Measurements from ENCODE around the gene SLC6A3. TPM values are rescaled to one million over a fixed set of nuclear protein-coding genes. Genes with fewer than 3 reads are reported as not detected.

The SLC6A3 gene
- total and polyA plus RNA-seq, 9 donors: 0.05 to 0.62 (median 0.40) TPM

GRCh38 chr5:1420211-1421195, 24.7 kb downstream of the SLC6A3 start:
- intact Hi-C loops (cut with DNase I): no loop called here

DNA sequence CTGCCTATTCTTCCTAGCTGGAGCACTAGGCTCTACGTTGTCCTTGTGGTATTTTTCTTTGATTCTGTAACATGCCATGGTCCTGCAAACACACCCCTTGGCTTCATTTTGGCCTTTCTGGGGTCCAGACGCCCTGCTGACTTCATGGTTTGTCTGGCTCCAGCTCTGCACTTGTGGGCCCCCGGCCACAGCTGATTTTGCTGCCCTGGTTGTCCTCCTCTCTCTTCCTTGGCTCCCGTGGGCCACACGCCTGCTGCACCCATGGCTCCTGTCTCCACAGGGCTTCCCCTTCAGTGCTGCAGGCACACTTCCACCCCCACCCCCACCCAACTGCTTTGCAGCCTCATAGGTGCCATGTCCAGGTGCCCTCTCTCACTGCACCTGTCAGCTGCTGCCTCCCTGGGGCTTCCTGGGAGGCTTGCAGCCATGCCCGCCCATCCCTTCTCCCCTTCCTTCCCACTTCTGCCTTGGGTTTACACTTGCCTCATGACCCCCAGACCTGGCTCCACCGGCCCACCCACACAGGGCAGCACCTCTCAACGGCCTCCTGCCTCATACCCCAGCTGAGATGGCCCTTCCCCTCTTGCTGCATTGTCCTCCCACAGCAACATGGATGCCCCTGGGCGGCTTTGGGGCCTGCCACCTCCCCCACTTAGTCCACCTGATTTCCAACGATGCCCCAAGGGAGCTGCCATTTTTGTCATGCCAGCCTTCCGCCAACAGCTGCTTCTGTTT, 25.6 kb downstream of the SLC6A3 start:
- H3K4me1 ChIP-seq (ENCODE audit: insufficient read depth): no peaks in the 10 kb centered on the region
- H3K9me3 ChIP-seq: no peaks in the 10 kb centered on the region
- no peak overlapping the region for H3K27ac ChIP-seq
- intact Hi-C loops (cut with DNase I): no loop called here
- no peaks in the 10 kb centered on the region for H3K27me3 ChIP-seq
- no peak for DNase-seq
- no peak overlapping the region for H3K4me3 ChIP-seq
- no peaks in the 10 kb centered on the region for H3K36me3 ChIP-seq
- WGBS, 3 donors: 69 to 72% (median 69%) methylated on average over 11 of the region's 11 CpGs
- TF ChIP-seq EP300 (IDR thresholded peaks at IDR 0.05) (no peak), POLR2A (IDR thresholded peaks at IDR 0.05) (no peak), CTCF (IDR thresholded peaks at IDR 0.05) (no peak)

More at GRCh38 chr5:1420211-1421195, 24.7 kb downstream of the SLC6A3 start:
- no peaks in the 10 kb centered on the region for H3K4me1 ChIP-seq (ENCODE audit: insufficient read depth)
- no peak for TF ChIP-seq EP300 (IDR thresholded peaks at IDR 0.05)
- no peak for TF ChIP-seq CTCF (IDR thresholded peaks at IDR 0.05)
- no peak for TF ChIP-seq POLR2A (IDR thresholded peaks at IDR 0.05)
- DNase-seq: no peak
- no peaks in the 10 kb centered on the region for H3K36me3 ChIP-seq
- no peaks in the 10 kb centered on the region for H3K9me3 ChIP-seq
- 46 to 64% (median 54%) methylated on average over 23 of the region's 23 CpGs for WGBS, 3 donors
- H3K4me3 ChIP-seq: no peak overlapping the region
- no peak overlapping the region for H3K27ac ChIP-seq
- H3K27me3 ChIP-seq: no peaks in the 10 kb centered on the region

- no peak for DNase-seq
- Histone ChIP-seq H3K9me3 (no peaks in the 10 kb centered on the region), H3K27me3 (no peaks in the 10 kb centered on the region), H3K4me1 (ENCODE audit: insufficient read depth) (no peaks in the 10 kb centered on the region), H3K4me3 (no peak overlapping the region), H3K27ac (no peak overlapping the region), H3K36me3 (no peaks in the 10 kb centered on the region)
- TF ChIP-seq CTCF (IDR thresholded peaks at IDR 0.05): no peak
- TF ChIP-seq EP300 (IDR thresholded peaks at IDR 0.05): no peak
- TF ChIP-seq POLR2A (IDR thresholded peaks at IDR 0.05): no peak
- intact Hi-C loops (cut with DNase I): no loop called here
Observed at GRCh38 chr5:1418921-1419280, 26.3 kb downstream of the SLC6A3 start.

DNA sequence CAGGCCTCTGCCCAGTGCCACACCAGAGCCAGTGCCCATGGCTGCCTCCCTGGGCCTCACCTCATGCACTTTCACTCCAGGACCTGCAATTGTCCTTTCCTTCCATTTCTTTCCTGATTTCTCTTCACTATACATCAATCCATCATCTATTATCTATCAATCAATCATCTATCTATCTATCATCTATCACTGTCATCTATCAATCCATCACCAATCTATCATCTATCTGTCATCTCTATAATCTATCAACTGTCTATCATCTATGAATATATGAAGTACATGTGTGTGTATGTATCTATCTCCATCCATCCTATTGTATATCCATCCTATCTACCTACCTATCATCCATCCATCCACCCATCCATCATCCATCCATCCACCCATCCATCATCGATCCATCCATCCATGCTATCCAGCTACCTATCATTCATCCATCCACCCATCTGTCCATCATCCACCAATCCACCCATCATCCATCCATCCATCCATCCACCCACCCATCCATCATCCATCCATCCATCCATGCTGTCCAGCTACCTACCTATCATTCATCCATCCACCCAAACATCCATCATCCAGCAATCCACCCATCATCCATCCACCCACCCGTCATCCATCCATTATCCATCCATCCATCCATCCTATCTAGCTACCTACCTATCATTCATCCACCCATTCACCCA, 26.9 kb downstream of the SLC6A3 start:
- no peaks in the 10 kb centered on the region for H3K27me3 ChIP-seq
- no peak overlapping the region for H3K4me3 ChIP-seq
- H3K27ac ChIP-seq: no peak overlapping the region
- H3K4me1 ChIP-seq (ENCODE audit: insufficient read depth): no peaks in the 10 kb centered on the region
- TF ChIP-seq CTCF (IDR thresholded peaks at IDR 0.05) (no peak), EP300 (IDR thresholded peaks at IDR 0.05) (no peak), POLR2A (IDR thresholded peaks at IDR 0.05) (no peak)
- H3K9me3 ChIP-seq: no peaks in the 10 kb centered on the region
- 82 to 87% (median 87%) methylated on average over 2 of the region's 2 CpGs for WGBS, 3 donors
- intact Hi-C loops (cut with DNase I): no loop called here
- DNase-seq: no peak
- no peaks in the 10 kb centered on the region for H3K36me3 ChIP-seq

Measured in ovary (tissue), 9 donors.